K562 (cell line): ENCODE data around the gene USH2A.

Source experiments
- ARNT ChIP-seq, 2 experiments: fragments of 450-650 bp; IDR thresholded peaks; 2 replicates each; pipeline ENCODE4 v1.6.1; 2016; ENCODE audit warnings: mild to moderate bottlenecking in 1 of 2
- ATF7 ChIP-seq: fragments of 450-650 bp; IDR thresholded peaks from 2 replicates; pipeline ENCODE4 v1.7.1; 2014; ENCODE audit warnings: mild to moderate bottlenecking, moderate library complexity
- CEBPG ChIP-seq, 3 experiments: fragments of 200-800 bp in 1 of 3; sonication (Bioruptor generic) in 1 of 3; sonication (generic) in 1 of 3; formaldehyde crosslinking in 1 of 3; IDR thresholded peaks in 2 of 3; conservative IDR thresholded peaks in 1 of 3; 2 replicates each; pipeline versions ENCODE4 v1.6.1 to v1.8.0; 2016 to 2022; ENCODE audit warnings: missing compliant biosample characterization in 2 of 3, missing genetic modification characterization in 2 of 3, mild to moderate bottlenecking in 1 of 3, missing genetic modification reagents in 1 of 3
- KLF13 ChIP-seq: fragments of 450-650 bp; IDR thresholded peaks from 2 replicates; pipeline ENCODE4 v1.6.1; 2016; ENCODE audit warnings: missing genetic modification characterization, low read depth, mild to moderate bottlenecking, missing compliant biosample characterization, moderate library complexity, borderline replicate concordance
- NR2C2 ChIP-seq, 2 experiments: fragments of 200-800 bp in 1 of 2; sonication (Bioruptor generic) in 1 of 2; sonication (generic) in 1 of 2; formaldehyde crosslinking in 1 of 2; IDR thresholded peaks; 2 replicates each; pipeline versions ENCODE4 v1.6.1 to v1.8.0; 2016 to 2022; ENCODE audit warnings: mild to moderate bottlenecking in 1 of 2, missing compliant biosample characterization in 1 of 2, missing genetic modification characterization in 1 of 2, missing genetic modification reagents in 1 of 2
- POLR2AphosphoS2 ChIP-seq: IDR thresholded peaks from 2 replicates; pipeline ENCODE4 v1.6.1; 2012; ENCODE audit warnings: low read length, improper control_type of control experiment
- TRIM28 ChIP-seq: fragments of 450-650 bp; IDR thresholded peaks from 2 replicates; pipeline ENCODE4 v1.6.1; 2017
- ZNF175 ChIP-seq: fragments of 200-800 bp; sonication (Bioruptor generic); IDR thresholded peaks from 2 replicates; pipeline ENCODE4 v1.6.1; 2016; ENCODE audit warnings: low read depth, mild to moderate bottlenecking, missing genetic modification characterization, missing compliant biosample characterization
- TF ChIP-seq, protein P1 (sequence below), 3 experiments: IDR thresholded peaks in 2 of 3; conservative IDR thresholded peaks in 1 of 3; 2 replicates each; pipeline ENCODE4 v1.5.1; 2011 to 2012; ENCODE audit warnings: low read length in 3 of 3, mild to moderate bottlenecking in 3 of 3, control low read depth in 2 of 3, improper control_type of control experiment in 1 of 3, inconsistent platforms in 1 of 3, low read depth in 1 of 3, mixed read lengths in 1 of 3, moderate library complexity in 1 of 3; ENCODE audit not compliant: insufficient read depth in 2 of 3

DNA sequence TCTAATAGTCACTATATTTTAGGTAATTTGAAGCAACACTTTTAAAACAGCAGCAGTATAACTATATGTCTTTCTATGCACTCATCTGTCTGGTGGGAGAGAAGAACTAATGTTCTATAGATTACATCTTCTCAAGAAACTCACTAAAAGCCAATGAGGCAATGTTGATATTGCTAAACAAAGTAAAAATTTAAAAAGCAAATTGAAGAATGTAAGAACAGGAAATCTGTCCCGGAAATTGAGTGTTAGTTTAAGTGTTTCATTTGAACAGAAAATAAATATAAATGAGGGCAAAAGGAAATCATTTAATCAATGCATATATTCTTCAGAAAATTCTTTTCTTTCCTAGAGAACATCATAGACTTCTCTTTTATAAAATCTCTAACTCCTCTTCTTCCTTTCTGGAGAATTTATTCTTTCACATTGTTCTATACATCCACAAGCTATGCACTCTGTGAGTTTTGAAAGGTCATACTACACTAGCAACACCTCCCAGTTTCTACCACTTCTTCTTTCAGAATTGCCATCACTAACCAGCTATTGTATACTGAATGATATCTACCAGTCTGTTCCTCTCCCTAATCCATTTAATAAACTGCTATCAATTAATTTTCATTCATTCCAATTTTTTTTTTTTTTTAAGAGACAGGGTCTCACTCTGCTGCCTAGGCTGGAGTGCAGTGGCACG lies 153.0 kb downstream of the USH2A start:
- TF ChIP-seq ZNF175 (CRISPR knock-in tag) (no peak), ARNT (IDR thresholded peaks at IDR 0.05) (no peak), POLR2AphosphoS2 (no peak), NR2C2 (CRISPR knock-in tag; IDR thresholded peaks at IDR 0.05) (no peak), NR2C2 (tag; IDR thresholded peaks at IDR 0.05) (no peak), CEBPG (CRISPR knock-in tag; IDR thresholded peaks at IDR 0.05) (no peak), CEBPG (tag; conservative IDR thresholded peaks at IDR 0.05 in 1 of 2, IDR thresholded peaks at IDR 0.05 in 1 of 2) (no peak), ATF7 (no peak), TRIM28 (no peak), KLF13 (tag) (no peak)
- TF ChIP-seq, protein P1, sequence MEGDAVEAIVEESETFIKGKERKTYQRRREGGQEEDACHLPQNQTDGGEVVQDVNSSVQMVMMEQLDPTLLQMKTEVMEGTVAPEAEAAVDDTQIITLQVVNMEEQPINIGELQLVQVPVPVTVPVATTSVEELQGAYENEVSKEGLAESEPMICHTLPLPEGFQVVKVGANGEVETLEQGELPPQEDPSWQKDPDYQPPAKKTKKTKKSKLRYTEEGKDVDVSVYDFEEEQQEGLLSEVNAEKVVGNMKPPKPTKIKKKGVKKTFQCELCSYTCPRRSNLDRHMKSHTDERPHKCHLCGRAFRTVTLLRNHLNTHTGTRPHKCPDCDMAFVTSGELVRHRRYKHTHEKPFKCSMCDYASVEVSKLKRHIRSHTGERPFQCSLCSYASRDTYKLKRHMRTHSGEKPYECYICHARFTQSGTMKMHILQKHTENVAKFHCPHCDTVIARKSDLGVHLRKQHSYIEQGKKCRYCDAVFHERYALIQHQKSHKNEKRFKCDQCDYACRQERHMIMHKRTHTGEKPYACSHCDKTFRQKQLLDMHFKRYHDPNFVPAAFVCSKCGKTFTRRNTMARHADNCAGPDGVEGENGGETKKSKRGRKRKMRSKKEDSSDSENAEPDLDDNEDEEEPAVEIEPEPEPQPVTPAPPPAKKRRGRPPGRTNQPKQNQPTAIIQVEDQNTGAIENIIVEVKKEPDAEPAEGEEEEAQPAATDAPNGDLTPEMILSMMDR (IDR thresholded peaks at IDR 0.05 in 2 of 3, conservative IDR thresholded peaks at IDR 0.05 in 1 of 3; ENCODE audit: insufficient read depth in 2 of 3, low read depth in 1 of 3, low read length in 3 of 3) = no peak
